ENCODE measurements around the gene DNAJC7.
"Not testable (repeated sequence)": the region's sequence is repeated elsewhere in the genome, so short reads cannot be mapped to it uniquely, and the experiment has no call there.

The DNAJC7 gene

DNA sequence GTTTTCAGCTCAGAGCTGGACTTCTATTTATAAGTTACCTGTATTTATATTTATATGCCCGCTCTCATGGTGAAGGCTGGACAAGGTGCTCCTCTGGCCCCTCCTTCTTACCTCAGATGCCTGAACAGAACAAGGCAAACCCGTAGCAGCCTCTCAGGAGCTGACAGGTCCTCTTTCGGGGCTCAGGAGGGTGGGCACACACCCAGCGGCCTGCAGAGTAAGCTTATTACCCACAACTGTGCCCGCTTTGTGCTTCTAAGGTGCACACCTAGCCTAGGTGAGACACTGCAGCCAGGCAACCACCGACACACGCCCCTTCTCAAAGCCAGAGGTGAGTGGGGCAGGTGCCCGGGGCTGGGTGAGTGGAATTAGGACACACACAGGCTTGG lies 7.9 kb upstream of the DNAJC7 start:
- no peak for DNase-seq (ENCODE audit: low read depth in 2 of 2)
- TF ChIP-seq, protein P1, sequence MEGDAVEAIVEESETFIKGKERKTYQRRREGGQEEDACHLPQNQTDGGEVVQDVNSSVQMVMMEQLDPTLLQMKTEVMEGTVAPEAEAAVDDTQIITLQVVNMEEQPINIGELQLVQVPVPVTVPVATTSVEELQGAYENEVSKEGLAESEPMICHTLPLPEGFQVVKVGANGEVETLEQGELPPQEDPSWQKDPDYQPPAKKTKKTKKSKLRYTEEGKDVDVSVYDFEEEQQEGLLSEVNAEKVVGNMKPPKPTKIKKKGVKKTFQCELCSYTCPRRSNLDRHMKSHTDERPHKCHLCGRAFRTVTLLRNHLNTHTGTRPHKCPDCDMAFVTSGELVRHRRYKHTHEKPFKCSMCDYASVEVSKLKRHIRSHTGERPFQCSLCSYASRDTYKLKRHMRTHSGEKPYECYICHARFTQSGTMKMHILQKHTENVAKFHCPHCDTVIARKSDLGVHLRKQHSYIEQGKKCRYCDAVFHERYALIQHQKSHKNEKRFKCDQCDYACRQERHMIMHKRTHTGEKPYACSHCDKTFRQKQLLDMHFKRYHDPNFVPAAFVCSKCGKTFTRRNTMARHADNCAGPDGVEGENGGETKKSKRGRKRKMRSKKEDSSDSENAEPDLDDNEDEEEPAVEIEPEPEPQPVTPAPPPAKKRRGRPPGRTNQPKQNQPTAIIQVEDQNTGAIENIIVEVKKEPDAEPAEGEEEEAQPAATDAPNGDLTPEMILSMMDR (IDR thresholded peaks at IDR 0.05; ENCODE audit: low read depth, low read length), result no peak
- no peak overlapping the region for H3K4me3 ChIP-seq (replicated peaks in 1 of 2; ENCODE audit: low read depth in 2 of 2, low read length in 2 of 2)

- DNase-seq (ENCODE audit: low read depth in 2 of 2), result peak in 1 of 2 donors; percentile 18
Measured at GRCh38 chr17:42023524-42024349, 6.5 kb upstream of the DNAJC7 start.

GRCh38 chr17:42020845-42021244 lies 3.6 kb upstream of the DNAJC7 start:
- peak overlapping the region; percentile 90 to 92 for H3K4me3 ChIP-seq (replicated peaks in 1 of 2; ENCODE audit: low read depth in 2 of 2, low read length in 2 of 2)
- DNase-seq (ENCODE audit: low read depth in 2 of 2), result not testable (repeated sequence)

More at GRCh38 chr17:42023524-42024349, 6.5 kb upstream of the DNAJC7 start:
- H3K4me3 ChIP-seq (replicated peaks in 1 of 2; ENCODE audit: low read depth in 2 of 2, low read length in 2 of 2), result no peak overlapping the region
- TF ChIP-seq, protein P1 (IDR thresholded peaks at IDR 0.05; ENCODE audit: low read depth, low read length), result no peak

GRCh38 chr17:42019509-42020404 lies 2.5 kb upstream of the DNAJC7 start, which contains the start of gene NKIRAS2:
Gene NKIRAS2 (plus strand): TSS chr17:42020090. CDS start chr17:42021578, 1,488 bp downstream.
- H3K4me3 ChIP-seq (replicated peaks in 1 of 2; ENCODE audit: low read depth in 2 of 2, low read length in 2 of 2), result peak within 1 kb of the TSS; percentile 90 to 92
- TF ChIP-seq, protein P1 (IDR thresholded peaks at IDR 0.05; ENCODE audit: low read depth, low read length), result peak; percentile 95
- DNase-seq (ENCODE audit: low read depth in 2 of 2), result peak; percentile 92 to 94

DNA sequence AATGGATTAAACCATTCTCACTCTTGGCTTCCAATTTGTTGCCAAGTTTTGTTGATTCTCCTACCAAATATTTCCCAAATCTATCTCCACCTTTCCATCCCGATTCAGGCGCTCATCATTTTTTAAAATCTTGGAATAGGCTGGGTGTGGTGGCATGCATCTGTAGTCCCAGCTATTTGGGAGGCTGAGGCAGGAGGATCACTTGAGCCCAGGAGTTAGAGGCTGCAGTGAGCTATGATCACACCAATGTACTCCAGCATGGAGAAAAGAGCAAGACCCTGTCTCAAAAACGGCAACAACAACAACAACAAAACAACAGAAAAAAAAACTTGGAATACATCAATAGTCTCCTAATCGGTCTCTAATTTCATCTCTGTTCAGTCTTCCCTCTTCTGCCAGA lies 1.7 kb upstream of the DNAJC7 start:
- TF ChIP-seq, protein P1 (IDR thresholded peaks at IDR 0.05; ENCODE audit: low read depth, low read length), result no peak
- DNase-seq (ENCODE audit: low read depth in 2 of 2), result no peak
- H3K4me3 ChIP-seq (replicated peaks in 1 of 2; ENCODE audit: low read depth in 2 of 2, low read length in 2 of 2), result no peak overlapping the region

DNA sequence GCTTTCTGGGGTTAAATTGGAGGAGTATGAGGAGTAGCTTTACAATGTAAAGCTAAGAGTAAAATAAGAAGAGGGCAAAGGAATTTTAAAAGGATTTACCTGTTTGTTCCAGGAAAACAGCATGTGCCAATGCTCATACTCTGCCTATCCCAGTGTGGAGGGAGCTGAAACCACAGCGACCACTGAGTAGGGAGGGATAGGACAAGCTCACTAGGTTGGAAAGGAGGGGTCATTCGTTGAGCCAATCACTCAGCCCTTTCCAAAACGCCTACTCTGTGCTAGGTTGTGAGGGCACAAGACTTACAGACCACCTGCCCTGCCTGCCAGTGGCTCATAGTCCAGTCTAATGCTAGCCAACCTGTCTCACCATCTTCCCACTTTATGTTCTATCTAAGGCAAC lies 1.1 kb upstream of the DNAJC7 start:
- no peak for DNase-seq (ENCODE audit: low read depth in 2 of 2)
- TF ChIP-seq, protein P1 (IDR thresholded peaks at IDR 0.05; ENCODE audit: low read depth, low read length), result no peak
- H3K4me3 ChIP-seq (replicated peaks in 1 of 2; ENCODE audit: low read depth in 2 of 2, low read length in 2 of 2), result peak overlapping the region in 1 of 2 donors; percentile 99

DNA sequence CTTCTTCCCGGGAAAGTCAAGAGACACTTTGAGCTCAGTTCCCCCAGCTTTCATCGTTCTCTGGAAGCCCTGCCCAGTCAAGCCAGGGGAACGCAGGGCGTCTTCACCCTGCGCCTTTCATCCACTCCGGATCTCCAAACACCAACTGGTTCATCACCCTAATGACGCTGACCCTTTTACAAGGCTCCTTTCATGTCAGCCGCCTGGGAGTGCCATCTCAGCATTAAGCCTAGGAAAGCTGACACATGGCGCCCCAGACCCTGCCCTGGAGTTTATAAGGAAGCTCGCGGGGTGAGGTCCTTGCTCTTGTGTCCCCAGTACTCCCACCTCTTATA lies 594 bp upstream of the DNAJC7 start:
- DNase-seq (ENCODE audit: low read depth in 2 of 2), result no peak
- H3K4me3 ChIP-seq (replicated peaks in 1 of 2; ENCODE audit: low read depth in 2 of 2, low read length in 2 of 2), result peak overlapping the region; percentile 98 to 99
- TF ChIP-seq, protein P1 (IDR thresholded peaks at IDR 0.05; ENCODE audit: low read depth, low read length), result no peak

All from cardiac fibroblast (primary cell).